COR-L47 (cell line): Measurements from ENCODE around the gene GPR176.
A peak's percentile ranks its signal among the peaks of the same experiment; 100 is the strongest.

Experiments used
- DNase-seq: peaks from one replicate; lab custom pipeline; 2025; lab: John Stamatoyannopoulos, UW

Gene GPR176, protein sequence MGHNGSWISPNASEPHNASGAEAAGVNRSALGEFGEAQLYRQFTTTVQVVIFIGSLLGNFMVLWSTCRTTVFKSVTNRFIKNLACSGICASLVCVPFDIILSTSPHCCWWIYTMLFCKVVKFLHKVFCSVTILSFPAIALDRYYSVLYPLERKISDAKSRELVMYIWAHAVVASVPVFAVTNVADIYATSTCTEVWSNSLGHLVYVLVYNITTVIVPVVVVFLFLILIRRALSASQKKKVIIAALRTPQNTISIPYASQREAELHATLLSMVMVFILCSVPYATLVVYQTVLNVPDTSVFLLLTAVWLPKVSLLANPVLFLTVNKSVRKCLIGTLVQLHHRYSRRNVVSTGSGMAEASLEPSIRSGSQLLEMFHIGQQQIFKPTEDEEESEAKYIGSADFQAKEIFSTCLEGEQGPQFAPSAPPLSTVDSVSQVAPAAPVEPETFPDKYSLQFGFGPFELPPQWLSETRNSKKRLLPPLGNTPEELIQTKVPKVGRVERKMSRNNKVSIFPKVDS

DNA sequence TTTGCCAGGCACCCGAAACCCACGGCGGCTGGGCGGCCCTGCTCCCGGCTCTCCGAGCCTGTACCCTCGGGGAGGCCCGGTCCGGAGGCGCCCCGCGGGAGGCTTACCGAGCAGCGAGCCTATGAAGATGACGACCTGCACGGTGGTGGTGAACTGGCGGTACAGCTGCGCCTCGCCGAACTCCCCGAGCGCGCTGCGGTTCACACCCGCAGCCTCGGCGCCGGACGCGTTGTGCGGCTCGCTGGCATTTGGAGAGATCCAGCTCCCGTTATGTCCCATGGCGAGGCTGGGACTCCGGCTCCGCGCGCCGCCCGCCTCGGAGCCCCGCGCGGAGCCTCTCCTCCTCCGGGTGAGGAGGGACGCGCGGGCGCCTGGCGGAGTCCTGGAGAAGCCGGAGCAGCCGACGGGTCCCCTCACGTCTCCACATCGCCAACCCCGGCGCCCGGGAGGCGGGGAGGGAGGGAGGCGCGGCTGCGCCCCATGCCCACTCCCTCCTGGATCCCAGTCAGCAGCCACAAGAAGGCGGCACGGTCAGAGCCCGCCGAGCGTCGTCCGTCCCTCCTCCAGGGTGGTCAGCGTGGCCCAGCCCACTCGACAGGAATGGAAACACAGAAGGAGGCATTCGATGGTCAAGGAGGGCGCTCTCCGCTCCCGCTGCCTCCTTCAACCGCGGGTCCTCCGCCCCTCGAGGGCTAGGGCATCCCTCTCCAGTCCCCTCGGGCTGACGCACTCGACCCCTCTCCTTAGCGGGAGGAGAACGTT, at the start of gene GPR176:
Gene GPR176, minus strand, starts transcription at position 519 of the 762 bp plus-strand sequence. Its CDS starts 240 bp downstream, at position 279.
- DNase-seq = peak; percentile 21

DNA sequence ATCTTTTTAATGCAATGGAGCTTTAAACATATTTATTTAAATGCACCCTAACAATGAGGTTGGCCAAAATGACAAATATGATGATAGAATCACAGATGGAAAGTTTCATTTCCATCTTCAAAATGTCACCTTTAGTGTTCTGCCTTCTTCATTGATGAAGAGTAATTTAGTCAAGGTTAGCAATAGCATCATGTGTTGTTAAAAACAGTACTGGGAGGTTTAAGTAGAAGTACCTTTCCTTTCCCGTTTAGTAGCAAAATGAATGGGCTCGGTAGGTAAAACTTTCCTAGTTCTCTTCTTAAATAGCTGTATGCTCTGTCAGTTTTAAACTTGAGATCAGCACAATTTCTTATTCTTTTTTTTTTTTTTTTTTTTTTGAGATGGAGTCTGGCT, 48.9 kb upstream of the GPR176 start:
- no peak for DNase-seq

DNA sequence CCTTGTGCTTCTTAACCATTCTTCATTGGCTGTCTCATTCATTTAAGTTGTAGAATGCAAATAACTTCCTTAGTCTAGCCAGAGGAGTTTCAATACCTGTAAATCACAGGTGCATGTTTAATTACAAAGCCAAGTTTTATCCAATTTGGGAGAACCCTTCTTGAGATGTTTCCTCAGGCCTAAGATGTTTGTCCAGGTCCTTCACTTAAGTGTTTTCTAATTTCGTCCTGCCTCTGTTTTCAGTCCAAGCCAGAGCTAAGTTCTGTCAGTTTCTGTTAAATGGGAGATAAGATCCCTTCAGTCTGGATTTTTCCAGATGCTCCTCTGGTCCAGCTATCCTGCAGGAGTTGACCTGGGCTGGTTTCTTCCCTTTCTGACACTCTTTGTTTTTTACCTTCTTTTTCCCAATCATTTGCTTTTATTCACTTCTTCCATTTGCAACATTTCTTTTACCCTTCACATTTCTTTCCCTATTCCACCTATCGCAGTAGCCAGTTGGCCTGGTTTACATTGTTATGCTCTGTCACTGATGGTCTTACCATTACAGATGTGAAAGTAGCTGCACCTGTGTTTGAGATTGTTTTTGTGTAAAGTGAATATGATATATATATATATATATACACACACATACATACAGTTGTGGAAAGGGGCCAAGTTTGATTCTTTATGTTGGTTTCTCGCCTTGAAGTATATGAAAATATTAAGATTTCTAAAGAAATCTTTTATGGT, 48.4 kb upstream of the GPR176 start:
- no peak for DNase-seq

DNA sequence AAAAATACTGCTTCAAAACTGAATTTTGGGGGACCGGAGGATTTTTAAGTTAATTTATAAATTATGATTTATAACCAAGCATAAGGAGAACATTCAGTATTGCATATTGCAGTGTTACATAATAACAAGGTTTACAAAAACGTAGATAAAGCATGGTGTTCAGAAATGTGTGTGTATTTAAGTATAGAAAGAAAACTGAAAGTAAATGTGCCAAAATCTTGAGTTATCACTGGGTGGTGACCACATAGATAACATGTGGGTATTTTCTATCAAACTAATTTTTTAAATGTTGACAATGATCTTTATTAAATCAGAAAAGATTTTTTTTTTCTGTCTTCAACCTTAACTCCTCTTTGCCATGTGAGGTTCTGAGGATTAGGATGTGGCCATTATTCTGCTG, 46.5 kb upstream of the GPR176 start:
- no peak for DNase-seq

DNA sequence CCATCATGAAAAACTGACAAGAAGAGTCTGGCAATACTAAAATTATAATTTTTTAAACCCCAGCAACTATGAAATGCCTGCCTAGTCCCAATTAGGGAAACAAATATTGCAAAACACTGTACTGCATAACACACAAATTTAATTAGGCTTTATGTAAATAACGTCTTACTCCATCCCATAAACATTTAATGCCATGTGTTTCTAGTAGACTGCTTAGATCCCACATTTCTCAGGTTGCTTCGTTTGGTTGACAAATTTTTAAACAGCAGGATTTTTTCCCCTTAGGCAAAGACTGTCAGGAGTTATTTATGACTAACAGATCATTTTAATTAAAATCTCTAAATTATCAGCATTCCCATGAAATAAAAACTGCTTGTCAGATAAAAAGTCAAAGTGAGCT, 43.7 kb upstream of the GPR176 start:
- DNase-seq = no peak

DNA sequence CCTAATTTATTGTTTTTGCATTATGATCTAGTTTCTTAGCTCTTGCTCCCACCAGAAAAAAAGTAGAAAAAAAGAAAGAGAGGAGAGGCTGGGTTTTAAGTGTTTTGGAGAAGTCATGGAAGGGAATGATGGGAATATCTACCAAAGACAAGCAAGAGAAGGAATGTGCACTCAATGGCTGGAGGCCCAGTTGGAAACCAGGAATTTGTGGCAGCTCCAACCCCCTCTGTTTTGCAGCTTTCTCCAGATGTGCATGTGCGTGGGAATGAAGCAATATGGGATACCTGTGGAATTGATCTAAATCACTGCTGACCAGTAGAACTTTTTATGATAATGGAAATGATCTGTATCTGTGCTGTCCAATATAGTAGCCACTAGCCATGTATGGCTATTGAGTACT, 41.0 kb upstream of the GPR176 start:
- no peak for DNase-seq

DNA sequence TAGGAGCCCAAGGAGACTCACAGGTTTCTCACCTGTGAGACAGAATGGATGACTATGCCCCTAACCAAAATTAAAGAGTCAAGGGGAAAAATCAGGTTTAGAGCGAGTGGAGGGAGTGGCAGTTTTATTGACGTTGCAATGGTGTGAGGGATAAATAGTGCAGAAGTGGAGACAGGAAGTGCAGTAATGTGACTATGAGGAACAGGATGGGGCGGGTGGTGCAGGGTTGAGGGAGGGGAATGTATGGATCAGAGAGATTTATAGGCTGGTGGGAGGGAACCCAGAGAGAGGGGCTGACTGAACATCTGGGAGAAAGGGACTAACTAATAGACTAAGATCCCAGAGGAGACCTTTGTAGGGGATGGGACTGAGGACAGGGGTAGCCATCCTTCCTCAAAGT, 40.3 kb upstream of the GPR176 start:
- DNase-seq = no peak

DNA sequence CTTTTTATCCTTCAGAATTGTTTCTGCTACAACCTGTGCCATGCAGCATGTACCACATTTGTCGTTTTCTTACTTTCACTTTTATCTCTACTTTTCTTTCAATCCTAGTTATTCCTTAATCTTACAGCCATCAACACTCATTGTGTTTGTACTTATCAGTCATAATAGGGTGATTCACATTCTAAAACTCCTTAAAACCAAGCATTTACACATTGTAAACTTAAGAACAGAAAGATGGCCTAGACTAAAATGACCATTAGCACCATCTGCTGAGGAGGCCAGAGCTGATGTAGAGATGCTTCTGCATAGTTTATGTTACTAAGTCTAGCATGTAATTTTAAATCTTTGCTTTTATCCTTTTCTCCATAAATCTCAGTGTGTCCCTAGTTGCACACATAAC, 39.3 kb upstream of the GPR176 start:
- DNase-seq = no peak

DNA sequence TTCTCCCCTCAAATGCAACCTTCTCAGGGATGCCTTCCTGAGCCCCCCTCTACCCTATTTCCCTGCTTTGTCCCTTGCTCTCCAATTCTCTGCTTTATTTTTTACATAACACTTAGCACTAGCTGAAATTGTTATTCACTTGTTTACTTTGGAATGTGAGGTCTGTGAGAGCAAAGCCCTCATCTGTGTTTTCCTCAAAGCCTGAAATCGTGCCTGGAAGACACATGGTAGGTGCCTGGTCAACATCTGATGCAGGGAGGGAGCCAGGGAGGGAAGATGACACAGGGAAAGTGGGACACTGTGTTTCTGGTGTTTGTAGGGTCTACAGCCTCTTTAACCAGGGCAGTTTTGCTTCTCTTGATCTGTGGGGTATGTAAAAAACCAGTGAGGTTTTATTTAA, 37.4 kb upstream of the GPR176 start:
- DNase-seq = no peak

DNA sequence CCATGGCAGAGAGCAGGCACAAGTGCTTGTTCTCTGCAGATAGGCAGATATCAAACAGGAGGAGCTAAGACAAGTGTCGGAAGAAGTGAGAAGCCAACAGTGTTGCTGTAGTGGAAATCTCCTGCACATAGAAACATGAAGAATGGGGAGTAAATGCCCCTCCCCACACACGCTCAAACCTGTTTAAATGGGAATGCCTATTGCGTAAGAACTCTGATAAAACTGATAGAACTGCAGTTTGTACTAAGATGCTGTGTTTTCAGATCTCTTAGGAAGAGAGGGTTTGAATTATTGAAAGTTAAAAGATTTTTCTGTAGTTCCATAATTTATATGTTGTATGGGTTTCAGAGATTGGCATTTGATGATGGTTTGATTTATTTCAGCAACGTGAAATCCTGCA, 33.5 kb upstream of the GPR176 start:
- no peak for DNase-seq

DNA sequence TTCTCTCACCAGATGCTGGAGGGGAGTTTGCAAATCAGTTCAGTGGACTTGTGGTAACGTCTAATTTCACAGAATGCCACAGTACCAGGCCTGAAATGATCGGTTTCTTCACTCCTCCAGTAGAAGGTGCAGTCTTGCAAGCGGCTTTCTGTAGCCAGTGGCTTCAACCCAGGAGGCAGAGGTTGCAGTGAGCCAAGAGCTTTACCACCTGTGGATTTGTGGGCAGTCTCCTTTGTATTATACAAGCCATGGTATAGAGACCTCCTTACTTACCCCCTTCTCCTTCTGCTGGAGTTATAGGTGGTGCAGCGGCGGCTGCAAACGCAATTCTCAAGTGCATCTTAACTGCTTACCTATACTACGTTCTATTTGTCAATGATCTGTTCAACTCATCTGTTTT, 31.5 kb upstream of the GPR176 start:
- no peak for DNase-seq

DNA sequence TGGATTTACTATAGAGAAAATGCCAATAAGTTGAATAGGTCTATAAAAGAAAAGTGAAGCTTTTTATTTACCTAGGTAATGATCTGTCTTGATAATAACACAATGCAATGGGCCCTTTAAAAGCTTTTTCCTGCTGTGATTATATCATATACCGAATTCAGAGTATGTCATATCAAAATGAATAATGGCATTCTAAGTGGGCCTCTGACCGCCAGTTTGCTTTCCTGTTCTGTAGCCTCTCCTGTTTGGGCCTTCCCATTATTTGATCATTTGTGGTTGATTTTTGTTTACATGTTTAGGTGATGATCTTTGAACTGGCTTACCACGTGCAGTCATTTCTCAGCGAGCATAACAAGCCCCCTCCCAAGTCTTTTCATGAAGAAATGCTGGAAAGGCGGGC, 28.8 kb upstream of the GPR176 start:
- DNase-seq = peak; percentile 0

DNA sequence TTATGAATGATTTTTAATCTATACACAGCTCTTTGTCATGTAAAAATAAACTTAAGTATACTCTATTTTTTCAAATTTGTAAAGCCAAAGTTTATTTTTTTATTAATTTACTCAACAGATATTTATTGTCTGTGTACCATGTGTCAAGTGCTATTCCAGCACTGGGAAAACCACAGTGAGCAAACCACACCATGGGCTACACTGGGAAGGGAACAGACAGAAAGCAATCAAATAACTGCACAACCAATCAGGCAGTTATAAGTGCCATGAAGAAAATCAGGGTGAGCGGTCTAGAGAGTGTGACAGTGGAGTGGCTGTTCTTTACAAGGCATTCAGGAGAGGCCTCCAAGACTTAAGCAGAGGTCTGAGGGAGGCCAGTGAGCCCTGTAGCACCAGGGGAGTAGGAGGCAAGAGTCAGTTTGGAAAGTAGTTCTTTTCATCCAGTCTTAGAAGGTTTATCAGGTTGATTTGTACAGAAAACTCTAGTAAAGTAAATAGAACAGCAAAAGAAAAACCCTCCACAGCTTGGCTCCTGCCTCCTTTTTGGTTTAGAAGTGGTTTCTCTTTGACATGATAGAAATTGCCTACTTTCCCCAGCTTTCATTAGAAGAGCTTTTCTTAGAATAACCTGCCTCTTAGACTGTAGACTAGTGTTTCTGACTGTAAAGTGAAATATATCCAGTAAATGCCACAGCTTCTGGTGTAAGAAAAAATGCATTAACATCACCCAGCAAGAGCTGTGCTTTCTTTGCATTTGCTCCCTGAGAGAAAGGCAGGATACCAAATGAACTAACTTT, 27.5 kb upstream of the GPR176 start:
- DNase-seq = no peak

DNA sequence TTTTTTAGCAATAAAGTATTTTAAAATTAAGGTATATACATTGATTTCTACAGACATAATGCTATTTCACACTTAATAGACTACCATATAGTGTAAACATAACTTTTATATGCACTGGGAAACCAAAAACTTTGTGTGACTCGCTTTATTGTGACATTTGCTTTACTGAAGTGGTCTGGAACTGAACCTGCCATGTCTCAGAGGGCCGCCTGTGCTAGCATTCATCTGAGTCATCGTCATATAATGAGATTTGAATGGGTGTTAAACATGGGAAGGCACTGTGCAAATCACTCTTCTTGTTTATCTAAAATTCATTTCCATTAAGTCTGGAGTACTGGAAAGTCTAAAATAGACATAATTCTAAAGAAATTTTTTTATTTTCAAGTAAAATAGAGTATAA, 26.8 kb upstream of the GPR176 start:
- DNase-seq = no peak

DNA sequence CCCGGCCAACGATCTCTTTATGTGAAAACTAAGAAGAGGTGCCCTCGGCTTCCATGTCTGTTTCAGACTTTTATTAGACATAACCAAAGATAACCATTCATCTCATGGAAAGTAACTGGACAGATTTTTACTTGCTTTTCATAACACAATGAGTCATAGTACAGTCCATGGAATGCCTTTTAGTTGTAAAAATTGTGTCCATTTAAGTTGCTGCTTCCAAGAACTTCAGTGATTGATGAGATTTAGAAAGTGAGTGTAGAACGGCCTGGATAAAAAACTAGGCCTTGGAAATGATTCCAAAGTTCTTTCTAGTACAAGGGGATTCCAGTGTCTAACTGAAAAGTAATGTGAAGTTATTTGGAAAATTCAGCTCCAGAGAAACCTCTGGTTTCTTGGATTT, 24.7 kb upstream of the GPR176 start:
- DNase-seq = no peak

DNA sequence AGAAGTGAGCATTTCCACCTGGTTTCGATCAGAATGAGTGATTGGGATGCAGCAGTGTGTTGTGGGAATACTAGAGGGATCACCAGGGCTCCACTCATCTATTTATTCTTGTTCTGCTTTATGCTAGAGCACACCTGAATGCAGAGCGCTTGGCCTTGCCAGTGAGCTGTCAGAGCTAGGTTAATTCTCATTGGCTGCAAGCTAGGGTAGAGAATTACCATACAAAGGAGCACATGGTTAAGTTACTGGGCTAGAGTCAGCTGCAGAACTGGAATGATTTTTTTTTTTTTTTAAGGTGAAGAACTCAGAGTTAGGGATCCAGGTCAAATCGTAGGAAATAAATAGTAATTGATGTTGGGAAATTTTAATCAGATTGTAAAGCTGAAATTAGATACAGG, 22.7 kb upstream of the GPR176 start:
- DNase-seq = no peak

DNA sequence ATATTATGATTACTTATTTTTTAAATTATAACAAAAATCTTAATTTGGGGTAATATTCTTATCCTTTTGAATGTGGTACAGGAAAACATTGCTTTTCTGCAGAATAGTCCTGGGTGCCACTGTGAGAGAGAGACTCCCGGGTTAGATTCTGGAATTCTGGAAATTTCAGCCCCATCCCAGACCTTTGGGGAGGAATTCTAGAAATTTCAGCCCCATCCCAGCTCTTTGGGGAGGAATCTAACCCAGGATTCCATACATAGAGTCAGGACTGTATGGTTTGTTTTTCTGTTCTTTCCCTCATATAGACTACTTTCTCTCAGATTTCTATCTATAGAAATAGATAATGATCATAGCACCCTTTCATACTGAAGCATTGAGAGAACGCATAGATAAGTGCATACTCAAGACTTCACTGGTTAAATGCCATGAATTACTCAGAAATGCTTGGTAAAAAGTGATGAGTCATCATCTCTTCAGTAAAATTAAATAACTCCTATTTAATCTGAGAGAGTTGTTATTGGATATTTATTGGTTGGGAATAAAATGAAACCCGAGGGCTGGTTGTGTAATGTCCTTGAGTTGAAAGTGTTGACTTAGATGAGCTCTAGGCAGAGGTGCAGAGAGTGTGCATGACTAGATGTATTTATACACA, 22.2 kb upstream of the GPR176 start:
- DNase-seq = no peak

DNA sequence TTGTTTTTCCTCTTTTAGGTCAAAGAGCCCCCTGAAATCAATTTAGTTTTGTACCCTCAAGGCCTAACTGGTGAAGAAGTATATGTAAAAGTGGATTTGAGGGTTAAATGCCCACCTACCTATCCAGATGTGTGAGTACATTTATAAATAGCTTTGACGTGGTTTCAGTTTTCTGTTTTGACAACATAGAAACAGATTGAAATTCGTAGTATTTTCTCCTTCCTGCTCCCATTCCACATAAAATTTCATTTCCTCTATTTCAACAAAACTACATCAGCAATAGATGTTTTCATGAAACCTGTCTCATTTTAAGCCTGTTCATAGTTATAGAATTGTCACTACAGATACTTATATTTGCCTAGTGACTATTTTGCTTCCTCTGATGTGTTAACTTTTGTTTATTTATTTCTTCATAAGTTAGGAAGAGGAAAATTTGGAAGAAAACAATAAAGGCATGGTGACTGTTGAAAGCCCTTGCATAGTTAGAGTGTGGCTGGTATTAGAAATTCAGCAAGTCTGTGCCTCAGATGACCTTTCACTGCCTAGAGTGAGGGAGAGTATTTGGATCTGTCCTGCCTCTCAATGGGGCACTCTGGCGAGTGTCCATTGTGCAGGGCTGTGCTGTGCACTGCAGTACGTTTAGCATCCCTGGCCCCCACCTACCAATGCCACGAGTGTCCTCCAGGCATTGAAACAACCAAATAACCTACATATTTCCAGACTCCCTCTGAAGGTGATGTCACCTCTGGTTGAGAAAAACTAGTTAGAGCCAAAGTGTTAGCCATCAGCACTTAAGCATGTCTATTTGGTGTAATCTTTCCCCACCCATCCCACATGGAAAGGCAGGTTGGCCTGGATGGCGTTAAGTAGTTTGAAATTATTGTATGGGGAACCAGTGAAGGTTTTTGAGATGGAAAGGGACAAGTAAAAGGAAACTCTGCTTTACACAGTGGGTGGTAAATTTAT, 19.7 kb upstream of the GPR176 start:
- no peak for DNase-seq

DNA sequence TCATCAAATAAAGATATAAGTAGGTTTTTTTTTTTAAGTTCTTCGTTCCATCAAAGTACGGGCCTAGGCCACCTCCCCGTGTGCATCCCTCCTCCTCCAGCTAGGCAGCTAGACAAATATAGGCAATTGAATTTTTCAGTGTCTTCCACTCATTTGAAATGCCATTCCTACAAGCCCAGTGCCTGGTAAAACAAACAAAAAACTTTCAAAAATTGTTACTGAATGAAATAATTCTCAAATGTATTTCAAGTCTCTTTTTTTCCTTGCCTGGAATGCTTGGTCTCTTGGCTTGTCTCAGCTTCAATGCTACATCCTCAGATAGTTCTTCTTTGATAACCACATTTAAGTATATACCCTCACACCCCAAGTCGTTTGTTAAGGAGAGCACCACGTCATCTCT, 17.6 kb upstream of the GPR176 start:
- no peak for DNase-seq

DNA sequence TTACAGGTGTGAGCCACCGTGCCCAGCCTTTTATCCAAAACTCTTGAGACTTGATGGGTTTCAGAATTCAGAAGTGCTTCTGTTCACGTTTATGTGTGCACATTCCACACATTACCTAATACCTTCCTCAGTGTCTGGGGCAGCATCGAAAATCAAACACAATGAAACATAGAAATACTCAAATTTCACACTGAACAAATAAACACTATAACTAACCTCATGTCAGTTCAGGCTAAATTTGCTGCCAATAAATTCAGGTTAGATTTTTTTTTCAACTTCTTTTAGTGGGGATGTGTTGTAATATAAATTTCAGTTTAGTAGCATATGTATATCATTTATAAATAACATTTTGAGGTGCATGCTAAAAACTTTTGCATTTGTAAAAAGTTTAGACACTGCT, 16.6 kb upstream of the GPR176 start:
- DNase-seq = no peak
